Endothelial cell of umbilical vein (primary cell): ENCODE data around the gene DAB1. TPM values are rescaled to one million over a fixed set of nuclear protein-coding genes. Genes with fewer than 3 reads are reported as not detected.

Experiments used
- Bru-seq: library from RNA; stranded (reverse); fragments of 400-500 nt; gene quantifications from one replicate; lab custom pipeline; 2021; lab: Mats Ljungman, UMichigan
- BruChase-seq, 2 experiments: library from RNA; stranded (reverse); fragments of 400-500 nt; gene quantifications; one replicate each; lab custom pipeline; 2021; lab: Mats Ljungman, UMichigan
- BruUV-seq: library from RNA; stranded (reverse); fragments of 400-500 nt; replicated peaks from 2 replicates; lab custom pipeline; 2021; lab: Mats Ljungman, UMichigan
- CTCF ChIA-PET: fragments of 300-600, 350-600 bp; sonication (Branson Sonifier 250); formaldehyde crosslinking; loops from one replicate; lab custom pipeline; 2021; ENCODE audit warnings: antibody characterized with exemption, inconsistent platforms; lab: Charles Lee
- POLR2A ChIA-PET: fragments of 300-600, 350-600 bp; sonication (Branson Sonifier 250); formaldehyde crosslinking; loops from one replicate; lab custom pipeline; 2021; ENCODE audit warnings: antibody characterized with exemption, inconsistent platforms; lab: Charles Lee
- DNase-seq: peaks from one replicate; pipeline ENCODE4 v3.0.0-alpha.2; 2011; ENCODE audit warnings: low read depth, low spot score
- FAIRE-seq: peaks from 2 replicates; lab custom pipeline; 2011; peaks lifted over from hg19 to GRCh38; lab: Jason Lieb, UNC
- H2AFZ ChIP-seq: 2 replicates; pipeline ENCODE4 v1.6.0; 2012; ENCODE audit warnings: low read depth, low read length, control low read depth, inconsistent platforms
- H3K27ac ChIP-seq: 2 replicates; pipeline ENCODE4 v1.5.1; 2011; ENCODE audit warnings: low read depth, mild to moderate bottlenecking, control low read depth, low read length, moderate library complexity; ENCODE audit not compliant: insufficient read depth
- H3K27me3 ChIP-seq, 2 experiments: 2 replicates each; pipeline versions ENCODE4 v1.6.0 to v1.6.1; 2011; ENCODE audit warnings: low read length in 2 of 2, mixed read lengths in 1 of 2; ENCODE audit not compliant: control insufficient read depth in 2 of 2, insufficient read depth in 2 of 2
- H3K36me3 ChIP-seq, 2 experiments: 2 replicates in 1 of 2; 3 replicates in 1 of 2; pipeline ENCODE4 v1.5.1; 2011; ENCODE audit warnings: low read length in 2 of 2, mild to moderate bottlenecking in 1 of 2, moderate library complexity in 1 of 2; ENCODE audit not compliant: control insufficient read depth in 2 of 2, insufficient read depth in 2 of 2; ENCODE audit errors: extremely low read depth in 1 of 2
- H3K4me1 ChIP-seq: 3 replicates; pipeline ENCODE4 v1.5.1; 2011; ENCODE audit warnings: mild to moderate bottlenecking, low read length; ENCODE audit not compliant: control insufficient read depth, insufficient read depth; ENCODE audit errors: extremely low read depth
- H3K4me2 ChIP-seq: 2 replicates; pipeline ENCODE4 v1.6.1; 2011; ENCODE audit warnings: low read length, control low read depth, mixed read lengths; ENCODE audit not compliant: insufficient read depth
- H3K4me3 ChIP-seq, 3 experiments: fragments of 200-600 bp in 1 of 3; sonication (generic), shearing (Covaris generic) in 1 of 3; replicated peaks in 1 of 3; 2 replicates each; pipeline ENCODE4 v1.5.1; 2011 to 2016; ENCODE audit warnings: control low read depth in 3 of 3, low read length in 3 of 3, mild to moderate bottlenecking in 2 of 3, inconsistent platforms in 1 of 3, low read depth in 1 of 3, moderate library complexity in 1 of 3; ENCODE audit not compliant: insufficient read depth in 1 of 3
- H3K79me2 ChIP-seq: 2 replicates; pipeline ENCODE4 v1.6.0; 2012; ENCODE audit warnings: low read length, inconsistent platforms; ENCODE audit not compliant: control insufficient read depth, insufficient read depth
- H3K9ac ChIP-seq: replicated peaks from 2 replicates; pipeline ENCODE3; 2011; ENCODE audit warnings: low read length, control low read depth; ENCODE audit not compliant: insufficient read depth; ENCODE audit errors: extremely low read depth
- H3K9me1 ChIP-seq: replicated peaks from 3 replicates; pipeline ENCODE4 v1.6.0; 2011; ENCODE audit warnings: mild to moderate bottlenecking, low read length; ENCODE audit not compliant: control insufficient read depth, insufficient read depth; ENCODE audit errors: extremely low read depth
- H3K9me3 ChIP-seq: replicated peaks from 2 replicates; pipeline ENCODE4 v1.5.1; 2012; ENCODE audit warnings: low read length, inconsistent platforms; ENCODE audit not compliant: control insufficient read depth, insufficient read depth
- H4K20me1 ChIP-seq: replicated peaks from 2 replicates; pipeline ENCODE3; 2011; ENCODE audit warnings: mild to moderate bottlenecking, low read length; ENCODE audit not compliant: control insufficient read depth, insufficient read depth; ENCODE audit errors: extremely low read depth
- EZH2 ChIP-seq: IDR thresholded peaks from 2 replicates; pipeline ENCODE4 v1.6.1; 2012; ENCODE audit warnings: borderline replicate concordance, low read depth, mild to moderate bottlenecking, moderate library complexity, low read length, inconsistent platforms; ENCODE audit not compliant: severe bottlenecking
- JUN ChIP-seq: IDR thresholded peaks from 2 replicates; pipeline ENCODE4 v1.6.1; 2011; ENCODE audit warnings: borderline replicate concordance, low read depth; ENCODE audit not compliant: insufficient read length, insufficient read depth
- MAX ChIP-seq: IDR thresholded peaks from 2 replicates; pipeline ENCODE4 v1.6.1; 2011; ENCODE audit not compliant: insufficient read depth, insufficient read length
- MYC ChIP-seq: IDR thresholded peaks from one replicate; pipeline ENCODE4 v1.6.1; 2011; ENCODE audit warnings: mild to moderate bottlenecking, low read depth, low read length
- POLR2A ChIP-seq: IDR thresholded peaks from 2 replicates; pipeline ENCODE4 v1.6.1; 2012; ENCODE audit warnings: low read depth, mild to moderate bottlenecking, control low read depth, low read length
- POLR2AphosphoS5 ChIP-seq: IDR thresholded peaks from 2 replicates; pipeline ENCODE4 v1.6.1; 2012; ENCODE audit warnings: low read depth, mild to moderate bottlenecking, control low read depth, low read length, moderate library complexity; ENCODE audit not compliant: insufficient read depth
- dilution Hi-C: fragments of 300-500 bp; cut with MboI; formaldehyde crosslinking; loops from one replicate; pipeline ENCODE4 v1.15.0; 2019; ENCODE audit warnings: low sequenced_read_pairs; ENCODE audit not compliant: extremely low pct_ligation_motif_present
- intact Hi-C: fragments of 100-400 bp; cut with micrococcal nuclease; formaldehyde crosslinking; loops from one replicate; pipeline ENCODE4 v1.10.0; 2022
- long read RNA-seq: library from polyadenylated mRNA; stranded (forward); transcript quantifications from one replicate; pipeline ENCODE4 v2.0.0, GENCODE V29; 2021
- polyA minus RNA-seq, 3 experiments: library from RNA; depleted of rRNA, polyadenylated mRNA; stranded (reverse); fragments of >200 nt; gene quantifications; 1 replicate in 1 of 3; 2 replicates in 2 of 3; pipeline ENCODE4 v1.2.3, GENCODE V29; 2011
- polyA plus RNA-seq, 4 experiments: library from polyadenylated mRNA; depleted of rRNA in 3 of 4; stranded (reverse) in 3 of 4; unstranded in 1 of 4; fragments of >200 nt; gene quantifications; 2 replicates each; pipeline versions ENCODE4 v1.2.1 to v1.2.3, GENCODE V29; 2011 to 2012; ENCODE audit warnings: missing spikeins in 1 of 4
- total RNA-seq: library from RNA; stranded (reverse); gene quantifications from 2 replicates; pipeline ENCODE4 v1.2.3, GENCODE V29; 2021

Gene DAB1
- total RNA-seq (not detected in 2 replicates), polyA plus RNA-seq (not detected in 2 replicates), polyA minus RNA-seq (not detected in 2 replicates), Bru-seq, nascent RNA (not detected), BruChase-seq, experiment 1, labeled RNA remaining after a 6-hour chase (not detected), BruChase-seq, experiment 2, labeled RNA remaining after a 2-hour chase (not detected)
- polyA plus RNA-seq (2011; cell fraction: cytosol; rRNA removed) = not detected in 2 replicates
- polyA plus RNA-seq (2011; cell fraction: nucleus; rRNA removed) = not detected in 2 replicates
- polyA plus RNA-seq (2012) = not detected in 2 replicates
- polyA minus RNA-seq (2011; cell fraction: cytosol; rRNA and poly(A)+ RNA removed) = not detected
- not detected in 2 replicates for polyA minus RNA-seq (2011; cell fraction: nucleus; rRNA and poly(A)+ RNA removed)
- long read RNA-seq = 0 reads

GRCh38 chr1:57423656-57424211 is at the start of gene DAB1:
TSS of gene DAB1 (minus strand) at chr1:57424060. CDS start at chr1:57291030, 133,030 bp downstream.
- no peak within 1 kb of the TSS for H3K27ac ChIP-seq
- H3K4me3 ChIP-seq = no peak within 1 kb of the TSS
- DNase-seq (no peak), FAIRE-seq (no peak)
- H3K4me2 ChIP-seq = no peak within 1 kb of the TSS
- ChIA-PET POLR2A (no interaction called here), CTCF (interaction anchor here (0.6 to 0.8 kb wide), 4 partner anchors 8 to 524 kb away, joined by 3 read pairs; no protein-coding TSS in a partner anchor)
- no peaks in the 10 kb centered on the region for H3K9me3 ChIP-seq
- peaks cover 38 to 43% of the 10 kb centered on the region in 2 experiments for H3K27me3 ChIP-seq
- H2AFZ ChIP-seq = no peak within 1 kb of the TSS
- dilution Hi-C loops (no loop called here), intact Hi-C loops (no loop called here)
- no peaks in the 10 kb centered on the region for H3K79me2 ChIP-seq
- no peak within 1 kb of the TSS for H3K9ac ChIP-seq
- no peaks in the 10 kb centered on the region for H3K4me1 ChIP-seq
- H3K9me1 ChIP-seq = no peaks in the 10 kb centered on the region
- H3K36me3 ChIP-seq = no peaks in the 10 kb centered on the region
- no TSS peak for BruUV-seq
- no peaks in the 10 kb centered on the region for H4K20me1 ChIP-seq
- TF ChIP-seq MYC (no peak), EZH2 (peak; percentile 66)

- Histone ChIP-seq H3K36me3 (no peaks in the 10 kb centered on the region), H3K9me1 (no peaks in the 10 kb centered on the region), H3K9me3 (no peaks in the 10 kb centered on the region), H3K4me1 (no peaks in the 10 kb centered on the region), H3K79me2 (no peaks in the 10 kb centered on the region), H3K4me3 (no peak overlapping the region), H2AFZ (no peak overlapping the region), H3K9ac (no peak overlapping the region), H3K27me3 (no peaks in the 10 kb centered on the region), H4K20me1 (no peaks in the 10 kb centered on the region), H3K4me2 (no peak overlapping the region), H3K27ac (no peak overlapping the region)
- POLR2A ChIA-PET = no interaction called here
- CTCF ChIA-PET = no interaction called here
- no TSS peak for BruUV-seq
- intact Hi-C loops = no loop called here
- FAIRE-seq = no peak
- TF ChIP-seq POLR2A (no peak), POLR2AphosphoS5 (no peak), MAX (no peak), EZH2 (no peak), JUN (no peak)
- dilution Hi-C loops = no loop called here
- DNase-seq = no peak
These were observed 49.6 kb upstream of the DAB1 start for GRCh38 chr1:57473448-57473847.
